ENCODE measurements around the gene MYH9.

- TF ChIP-seq ZNF335 (tag by site-specific recombination; conservative IDR thresholded peaks at IDR 0.05): no peak
- TF ChIP-seq, protein P1, sequence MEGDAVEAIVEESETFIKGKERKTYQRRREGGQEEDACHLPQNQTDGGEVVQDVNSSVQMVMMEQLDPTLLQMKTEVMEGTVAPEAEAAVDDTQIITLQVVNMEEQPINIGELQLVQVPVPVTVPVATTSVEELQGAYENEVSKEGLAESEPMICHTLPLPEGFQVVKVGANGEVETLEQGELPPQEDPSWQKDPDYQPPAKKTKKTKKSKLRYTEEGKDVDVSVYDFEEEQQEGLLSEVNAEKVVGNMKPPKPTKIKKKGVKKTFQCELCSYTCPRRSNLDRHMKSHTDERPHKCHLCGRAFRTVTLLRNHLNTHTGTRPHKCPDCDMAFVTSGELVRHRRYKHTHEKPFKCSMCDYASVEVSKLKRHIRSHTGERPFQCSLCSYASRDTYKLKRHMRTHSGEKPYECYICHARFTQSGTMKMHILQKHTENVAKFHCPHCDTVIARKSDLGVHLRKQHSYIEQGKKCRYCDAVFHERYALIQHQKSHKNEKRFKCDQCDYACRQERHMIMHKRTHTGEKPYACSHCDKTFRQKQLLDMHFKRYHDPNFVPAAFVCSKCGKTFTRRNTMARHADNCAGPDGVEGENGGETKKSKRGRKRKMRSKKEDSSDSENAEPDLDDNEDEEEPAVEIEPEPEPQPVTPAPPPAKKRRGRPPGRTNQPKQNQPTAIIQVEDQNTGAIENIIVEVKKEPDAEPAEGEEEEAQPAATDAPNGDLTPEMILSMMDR (tag by site-specific recombination; IDR thresholded peaks at IDR 0.05): no peak
- no peak for TF ChIP-seq ZFP37 (tag by site-specific recombination; IDR thresholded peaks at IDR 0.05)
- TF ChIP-seq TCF7L2 (IDR thresholded peaks at IDR 0.05; ENCODE audit: borderline replicate concordance, low read depth, low read length): no peak
- no peak for TF ChIP-seq ZNF350 (tag by site-specific recombination; IDR thresholded peaks at IDR 0.05)
- no peak for TF ChIP-seq ZNF529 (tag by site-specific recombination; IDR thresholded peaks at IDR 0.05; ENCODE audit: insufficient replicate concordance)
- TF ChIP-seq ZNF596 (tag by site-specific recombination; IDR thresholded peaks at IDR 0.05): no peak
- no peak for TF ChIP-seq ZNF114 (tag by site-specific recombination; IDR thresholded peaks at IDR 0.05)
Observed at GRCh38 chr22:36279219-36279666, 108.5 kb downstream of the MYH9 start.

Data from HEK293 (cell line).